HG03159 (cell line): Measurements from ENCODE around the gene DNMT3A.
A peak's percentile ranks its signal among the peaks of the same experiment; 100 is the strongest.

Source experiments
- ATAC-seq: cut with Tn5 transposase; IDR thresholded peaks from one replicate; pipeline ENCODE4 v1.9.1; 2021; ENCODE audit warnings: mild to moderate bottlenecking, moderate library complexity; ENCODE audit not compliant: unreplicated experiment

Gene DNMT3A

DNA sequence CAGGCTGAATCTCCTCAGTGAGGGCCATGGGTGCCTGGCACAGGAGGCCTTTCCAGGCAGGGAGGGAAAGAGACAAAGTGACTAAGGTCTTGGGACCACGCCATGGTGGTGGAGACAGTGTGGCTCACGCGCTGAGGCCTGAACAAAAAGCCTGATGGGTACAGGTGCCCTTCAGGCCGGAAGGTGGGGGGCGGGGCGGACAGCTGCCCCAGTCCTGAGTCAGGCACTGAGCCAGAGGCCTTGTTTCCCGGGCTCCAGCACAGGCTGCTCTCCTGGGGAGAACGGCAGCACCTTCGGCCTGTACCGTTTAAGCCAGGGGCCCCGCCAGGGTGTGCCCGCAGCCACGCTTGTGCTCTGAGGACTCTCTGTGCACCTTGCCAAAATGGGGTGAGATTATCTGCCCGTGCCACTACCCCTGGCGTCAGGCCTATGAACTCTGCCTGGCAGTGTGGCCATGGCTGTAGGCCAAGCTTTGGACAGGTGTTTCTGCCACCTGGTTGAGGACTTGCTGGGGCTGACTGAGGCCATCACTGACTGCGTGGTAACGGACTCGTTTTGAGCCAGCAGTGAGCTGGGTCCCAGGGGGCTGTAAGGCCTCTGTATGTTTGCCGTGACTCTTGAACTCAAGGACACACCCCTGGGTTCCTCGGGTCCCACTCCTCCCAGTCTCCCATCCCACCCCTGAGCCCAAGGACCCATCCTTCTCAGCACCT, 31.7 kb upstream of the DNMT3A start:
- no peak for ATAC-seq

- ATAC-seq = no peak
These were observed 30.9 kb upstream of the DNMT3A start for GRCh38 chr2:25372405-25373268.

- ATAC-seq = no peak
These were observed 29.8 kb upstream of the DNMT3A start for GRCh38 chr2:25371253-25372241.

GRCh38 chr2:25369876-25370275, 28.2 kb upstream of the DNMT3A start:
- ATAC-seq = no peak

DNA sequence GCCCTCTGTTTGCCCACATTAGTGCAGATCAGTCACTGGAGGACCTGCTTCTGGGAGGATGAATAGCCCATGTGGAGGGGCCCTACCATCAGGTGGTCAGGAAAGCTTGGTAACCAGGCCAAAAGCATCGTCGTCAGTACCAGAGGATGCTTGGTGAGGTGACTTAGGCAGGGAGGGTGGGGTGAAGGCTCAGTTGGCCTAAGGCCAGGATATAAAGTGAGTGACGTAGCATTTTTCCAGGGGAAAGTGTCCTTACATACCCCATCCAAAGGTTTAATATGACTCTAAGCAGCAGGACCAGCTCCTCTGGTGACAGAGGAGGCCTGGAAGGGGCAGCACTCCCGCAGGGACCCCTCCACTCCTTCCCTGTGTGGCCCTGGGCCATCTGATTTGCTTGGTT, 27.7 kb upstream of the DNMT3A start:
- ATAC-seq = no peak

- no peak for ATAC-seq
These were observed 26.9 kb upstream of the DNMT3A start for GRCh38 chr2:25368660-25369059.

GRCh38 chr2:25367296-25367695, 25.6 kb upstream of the DNMT3A start:
- ATAC-seq = no peak

GRCh38 chr2:25366629-25367028, 24.9 kb upstream of the DNMT3A start:
- ATAC-seq = no peak

GRCh38 chr2:25365241-25365640, 23.5 kb upstream of the DNMT3A start:
- ATAC-seq = no peak

DNA sequence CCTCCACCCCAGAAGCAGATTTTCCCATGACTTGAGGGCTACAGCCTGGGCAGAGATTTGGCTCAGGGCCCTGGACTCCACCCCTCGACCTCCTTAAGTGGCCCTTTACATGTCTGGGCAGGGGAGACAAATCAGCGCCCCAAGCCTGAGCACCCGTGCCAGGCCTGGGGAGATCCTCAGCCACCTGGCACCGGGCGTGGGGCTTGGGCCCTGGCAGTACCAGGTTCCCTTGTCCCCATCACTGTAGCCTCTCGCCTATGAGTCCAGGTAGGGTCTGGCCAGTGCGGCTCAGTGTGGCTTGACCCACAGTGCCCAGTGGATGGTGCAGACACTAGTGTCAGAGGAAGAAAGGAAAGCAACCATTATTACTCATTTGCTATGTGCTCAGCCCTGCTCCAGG, 22.0 kb upstream of the DNMT3A start:
- ATAC-seq = no peak

- peak; percentile 75 for ATAC-seq
These were observed 20.9 kb upstream of the DNMT3A start for GRCh38 chr2:25362434-25363145.

GRCh38 chr2:25362049-25362433, 20.3 kb upstream of the DNMT3A start:
- ATAC-seq = peak; percentile 81

- no peak for ATAC-seq
These were observed 19.7 kb upstream of the DNMT3A start for GRCh38 chr2:25361261-25362048.

DNA sequence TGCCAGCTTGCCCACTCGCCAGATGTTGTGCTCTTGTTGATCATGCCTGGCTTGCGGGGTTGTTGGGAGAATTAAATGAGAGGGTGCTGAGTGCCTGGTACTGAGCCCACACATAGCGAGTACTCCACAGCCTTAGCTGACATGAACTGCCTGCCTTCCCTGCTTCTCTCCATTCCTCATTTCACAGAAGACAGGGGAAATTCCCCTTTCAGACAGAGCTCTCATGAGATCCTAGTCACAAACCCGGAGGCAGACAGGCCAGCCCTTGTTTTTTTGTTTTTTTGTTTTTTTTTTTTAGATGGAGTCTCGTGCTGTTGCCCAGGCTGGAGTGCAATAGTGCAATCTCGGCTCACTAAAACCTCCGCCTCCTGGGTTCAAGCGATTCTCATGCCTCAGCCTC, 17.1 kb upstream of the DNMT3A start:
- no peak for ATAC-seq

DNA sequence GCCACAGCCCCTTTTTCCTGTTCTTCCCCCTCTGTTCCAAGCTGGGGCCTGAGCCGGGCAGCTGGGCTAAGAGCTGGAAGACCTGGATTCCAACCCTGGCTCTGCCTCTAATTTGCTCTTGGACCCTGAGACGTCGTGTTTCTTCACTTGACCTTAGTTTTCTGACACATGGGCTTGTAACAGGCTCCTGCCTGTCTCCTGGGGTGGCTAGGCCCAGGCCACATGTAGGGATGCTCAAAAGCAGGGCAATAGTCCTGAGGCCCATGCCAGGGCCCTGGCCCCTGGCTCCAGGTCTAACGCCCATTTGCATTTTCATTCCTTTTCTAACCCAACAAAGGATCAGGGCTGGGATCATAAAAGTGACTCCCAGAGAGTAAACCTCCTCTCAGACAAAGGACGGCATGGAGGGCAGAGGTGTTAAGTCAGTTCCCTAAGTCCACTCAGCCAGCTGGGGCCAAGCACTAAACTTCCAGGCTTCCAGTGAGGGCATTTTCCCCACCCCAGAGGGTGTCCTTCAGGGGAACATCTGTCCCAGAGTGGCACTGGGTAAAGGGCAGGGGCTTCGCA, 16.6 kb upstream of the DNMT3A start:
- no peak for ATAC-seq

- ATAC-seq = no peak
These were observed 14.4 kb upstream of the DNMT3A start for GRCh38 chr2:25356088-25356487.

DNA sequence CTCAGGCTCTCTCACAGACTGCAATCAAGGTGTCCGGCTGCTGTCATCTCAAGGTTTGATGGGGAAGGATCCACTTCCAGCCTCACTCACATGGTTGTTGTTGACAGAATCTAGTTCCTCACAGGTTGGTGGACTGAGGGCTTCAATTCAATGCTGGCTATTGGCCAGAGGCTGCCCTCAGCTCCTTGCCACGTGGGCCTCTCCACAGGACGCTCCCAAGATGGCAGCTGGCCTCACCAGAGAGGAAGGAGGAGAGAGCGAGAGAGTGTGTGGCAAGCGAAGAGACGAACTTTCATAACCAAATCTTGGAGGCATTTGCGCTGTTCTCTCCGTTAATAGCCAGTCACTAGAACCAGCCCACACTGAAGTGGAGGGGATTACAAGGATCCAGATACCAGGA, 13.5 kb upstream of the DNMT3A start:
- ATAC-seq = no peak

DNA sequence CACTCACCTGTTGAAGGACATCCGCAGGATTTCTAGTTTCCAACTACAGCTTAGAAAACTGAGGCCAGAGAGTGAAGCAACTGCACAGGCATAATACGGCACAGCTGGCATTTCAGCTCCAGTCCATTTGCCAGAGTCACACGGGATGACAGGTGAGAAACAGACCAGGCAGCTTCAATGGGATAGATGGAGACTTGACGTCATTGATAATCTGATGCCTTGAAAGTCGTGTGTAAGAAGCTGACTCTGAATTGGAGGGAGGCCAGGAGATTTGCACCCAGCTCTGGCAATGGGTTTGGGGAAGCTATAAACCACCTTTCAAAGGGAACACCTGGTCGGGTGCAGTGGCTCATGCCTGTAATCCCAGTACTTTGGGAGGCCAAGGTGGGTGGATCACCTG, 12.4 kb upstream of the DNMT3A start:
- ATAC-seq = no peak

- ATAC-seq = no peak
These were observed 7.7 kb upstream of the DNMT3A start for GRCh38 chr2:25349397-25349796.
